Type B pancreatic cell (in vitro differentiated cells): ENCODE measurements around the gene COLGALT1. TPM values are rescaled to one million over a fixed set of nuclear protein-coding genes. Genes with fewer than 3 reads are reported as not detected.
"Not testable (repeated sequence)": the region's sequence is repeated elsewhere in the genome, so short reads cannot be mapped to it uniquely, and the experiment has no call there.

Source experiments
- DNase-seq: peaks from one replicate; pipeline ENCODE4 v3.0.0; 2021; ENCODE audit warnings: mixed read lengths; ENCODE audit not compliant: unreplicated experiment; ENCODE audit errors: extremely low spot score
- H3K27ac Mint-ChIP-seq: 2 replicates; pipeline ENCODE4 v1.8.0; 2021; ENCODE audit warnings: mild to moderate bottlenecking, mixed read lengths
- H3K27me3 Mint-ChIP-seq: 2 replicates; pipeline ENCODE4 v1.8.0; 2021; ENCODE audit warnings: mixed read lengths
- H3K36me3 Mint-ChIP-seq: 2 replicates; pipeline ENCODE4 v1.8.0; 2021; ENCODE audit warnings: mixed read lengths
- H3K4me1 Mint-ChIP-seq: one replicate; pipeline ENCODE4 v1.8.0; 2021; ENCODE audit warnings: mixed read lengths; ENCODE audit not compliant: unreplicated experiment
- H3K4me3 Mint-ChIP-seq: 2 replicates; pipeline ENCODE4 v1.8.0; 2021; ENCODE audit warnings: mild to moderate bottlenecking, mixed read lengths
- H3K9me3 Mint-ChIP-seq: 2 replicates; pipeline ENCODE4 v1.8.0; 2021; ENCODE audit warnings: mixed read lengths
- CTCF ChIP-seq: fragments of 200-600 bp; sonication (generic); conservative IDR thresholded peaks from 2 replicates; pipeline ENCODE4 v1.5.0; 2021; ENCODE audit warnings: antibody characterized with exemption, mild to moderate bottlenecking
- total RNA-seq: library from RNA; stranded (reverse); gene quantifications from 2 replicates; pipeline ENCODE4 v1.2.1, GENCODE V29; 2021; ENCODE audit warnings: low replicate concordance

COLGALT1 gene
- total RNA-seq, 1 donor from 2014 or later: 73.7 TPM

GRCh38 chr19:17562561-17562960, 7.1 kb downstream of the COLGALT1 start:
- H3K9me3 Mint-ChIP-seq: no peaks in the 10 kb centered on the region
- no peaks in the 10 kb centered on the region for H3K27me3 Mint-ChIP-seq
- no peak for TF ChIP-seq CTCF
- peaks cover 6% of the 10 kb centered on the region for H3K36me3 Mint-ChIP-seq
- DNase-seq: no peak
- no peaks in the 10 kb centered on the region for H3K4me1 Mint-ChIP-seq
- no peak overlapping the region for H3K4me3 Mint-ChIP-seq
- H3K27ac Mint-ChIP-seq: no peak overlapping the region

GRCh38 chr19:17564781-17565180, 9.3 kb downstream of the COLGALT1 start:
- no peaks in the 10 kb centered on the region for H3K9me3 Mint-ChIP-seq
- H3K36me3 Mint-ChIP-seq: peaks cover 6% of the 10 kb centered on the region
- H3K27ac Mint-ChIP-seq: no peak overlapping the region
- DNase-seq: no peak
- H3K4me3 Mint-ChIP-seq: no peak overlapping the region
- H3K27me3 Mint-ChIP-seq: no peaks in the 10 kb centered on the region
- no peaks in the 10 kb centered on the region for H3K4me1 Mint-ChIP-seq
- no peak for TF ChIP-seq CTCF

- Mint-ChIP-seq H3K27me3 (no peaks in the 10 kb centered on the region), H3K27ac (no peak overlapping the region), H3K9me3 (no peaks in the 10 kb centered on the region), H3K4me3 (no peak overlapping the region), H3K4me1 (no peaks in the 10 kb centered on the region), H3K36me3 (no peaks in the 10 kb centered on the region)
- TF ChIP-seq CTCF: no peak
- no peak for DNase-seq
These were observed 10.2 kb downstream of the COLGALT1 start for GRCh38 chr19:17565611-17566010.

GRCh38 chr19:17567940-17568339, 12.5 kb downstream of the COLGALT1 start:
- H3K27ac Mint-ChIP-seq: no peak overlapping the region
- no peak for TF ChIP-seq CTCF
- H3K4me1 Mint-ChIP-seq: no peaks in the 10 kb centered on the region
- peaks cover 6% of the 10 kb centered on the region for H3K36me3 Mint-ChIP-seq
- no peaks in the 10 kb centered on the region for H3K27me3 Mint-ChIP-seq
- H3K4me3 Mint-ChIP-seq: no peak overlapping the region
- H3K9me3 Mint-ChIP-seq: no peaks in the 10 kb centered on the region
- DNase-seq: no peak

- H3K9me3 Mint-ChIP-seq, H3K4me1 Mint-ChIP-seq, H3K4me3 Mint-ChIP-seq, H3K27ac Mint-ChIP-seq, H3K36me3 Mint-ChIP-seq, DNase-seq, H3K27me3 Mint-ChIP-seq: not testable (repeated sequence)
These were observed 14.8 kb downstream of the COLGALT1 start for GRCh38 chr19:17570291-17570690.

GRCh38 chr19:17570791-17571190, 15.3 kb downstream of the COLGALT1 start:
- no peaks in the 10 kb centered on the region for H3K27me3 Mint-ChIP-seq
- H3K36me3 Mint-ChIP-seq: peaks cover 6% of the 10 kb centered on the region
- H3K9me3 Mint-ChIP-seq: no peaks in the 10 kb centered on the region
- no peak overlapping the region for H3K27ac Mint-ChIP-seq
- TF ChIP-seq CTCF: no peak
- no peaks in the 10 kb centered on the region for H3K4me1 Mint-ChIP-seq
- no peak for DNase-seq
- H3K4me3 Mint-ChIP-seq: no peak overlapping the region
